ENCODE data around the gene EXOSC7. TPM values are rescaled to one million over a fixed set of nuclear protein-coding genes. Genes with fewer than 3 reads are reported as not detected.

The EXOSC7 gene
- total and polyA plus RNA-seq, 9 of the 15 experiments (the other 6 are each of a cell fraction or from before 2014, with no cell fraction given) = 88.5 to 237 (median 112) TPM

- peak; percentile 61; the same call in 1 of the 2 replicates for TF ChIP-seq SPI1 (IDR thresholded peaks at IDR 0.05; ENCODE audit: borderline replicate concordance, low read depth, low read length)
- no peak for TF ChIP-seq TOE1 (IDR thresholded peaks at IDR 0.05; ENCODE audit: borderline replicate concordance)
- TF ChIP-seq TOE1 (CRISPR knock-in tag; IDR thresholded peaks at IDR 0.05; ENCODE audit: borderline replicate concordance, low read depth) = no peak
- TF ChIP-seq C11orf30 (IDR thresholded peaks at IDR 0.05; ENCODE audit: low read depth) = no peak
- no peak for TF ChIP-seq HMGN3 (IDR thresholded peaks at IDR 0.05; ENCODE audit: borderline replicate concordance, extremely low read depth, insufficient read length, low read depth, low read length)
- TF ChIP-seq MED1 (CRISPR knock-in tag; IDR thresholded peaks at IDR 0.05; ENCODE audit: borderline replicate concordance) = no peak
- TF ChIP-seq MECOM (CRISPR knock-in tag; IDR thresholded peaks at IDR 0.05) = 0 out of 2 replicates have a peak, but pooled peaks have one; percentile 10
- TF ChIP-seq FOXM1 (IDR thresholded peaks at IDR 0.05; ENCODE audit: low read depth) = peak; percentile 23; the same call in 1 of the 2 replicates
- no peak for TF ChIP-seq FOXM1 (CRISPR knock-in tag; IDR thresholded peaks at IDR 0.05; ENCODE audit: low read depth)
- TF ChIP-seq ZC3H11A (IDR thresholded peaks at IDR 0.05; ENCODE audit: low read depth, low read length) = no peak
- no peak for TF ChIP-seq BRCA1 (IDR thresholded peaks at IDR 0.05)
- TF ChIP-seq BRCA1 (CRISPR knock-in tag; IDR thresholded peaks at IDR 0.05) = no peak
- peak; percentile 78 for TF ChIP-seq ATF7 (IDR thresholded peaks at IDR 0.05)
- no peak; the same call in 1 of the 2 replicates for TF ChIP-seq SMARCA4 (IDR thresholded peaks at IDR 0.05)
- TF ChIP-seq SMARCE1 (IDR thresholded peaks at IDR 0.05) = peak; percentile 67
- no peak for TF ChIP-seq KLF16 (IDR thresholded peaks at IDR 0.05)
- no peak for TF ChIP-seq NFE2L1 (tag; IDR thresholded peaks at IDR 0.05; ENCODE audit: borderline replicate concordance, low read depth)
- TF ChIP-seq, protein P1, sequence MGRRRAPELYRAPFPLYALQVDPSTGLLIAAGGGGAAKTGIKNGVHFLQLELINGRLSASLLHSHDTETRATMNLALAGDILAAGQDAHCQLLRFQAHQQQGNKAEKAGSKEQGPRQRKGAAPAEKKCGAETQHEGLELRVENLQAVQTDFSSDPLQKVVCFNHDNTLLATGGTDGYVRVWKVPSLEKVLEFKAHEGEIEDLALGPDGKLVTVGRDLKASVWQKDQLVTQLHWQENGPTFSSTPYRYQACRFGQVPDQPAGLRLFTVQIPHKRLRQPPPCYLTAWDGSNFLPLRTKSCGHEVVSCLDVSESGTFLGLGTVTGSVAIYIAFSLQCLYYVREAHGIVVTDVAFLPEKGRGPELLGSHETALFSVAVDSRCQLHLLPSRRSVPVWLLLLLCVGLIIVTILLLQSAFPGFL (CRISPR knock-in tag; IDR thresholded peaks at IDR 0.05) = no peak
- TF ChIP-seq CBX1 (IDR thresholded peaks at IDR 0.05; ENCODE audit: low read depth) = no peak
- TF ChIP-seq SAP30 (IDR thresholded peaks at IDR 0.05; ENCODE audit: borderline replicate concordance, insufficient read depth, low read depth, low read length, poor library complexity, severe bottlenecking) = no peak
- TF ChIP-seq ZNF311 (CRISPR knock-in tag; IDR thresholded peaks at IDR 0.05) = no peak
- TF ChIP-seq NUFIP1 (IDR thresholded peaks at IDR 0.05; ENCODE audit: partially characterized antibody) = no peak
- TF ChIP-seq, protein P2, sequence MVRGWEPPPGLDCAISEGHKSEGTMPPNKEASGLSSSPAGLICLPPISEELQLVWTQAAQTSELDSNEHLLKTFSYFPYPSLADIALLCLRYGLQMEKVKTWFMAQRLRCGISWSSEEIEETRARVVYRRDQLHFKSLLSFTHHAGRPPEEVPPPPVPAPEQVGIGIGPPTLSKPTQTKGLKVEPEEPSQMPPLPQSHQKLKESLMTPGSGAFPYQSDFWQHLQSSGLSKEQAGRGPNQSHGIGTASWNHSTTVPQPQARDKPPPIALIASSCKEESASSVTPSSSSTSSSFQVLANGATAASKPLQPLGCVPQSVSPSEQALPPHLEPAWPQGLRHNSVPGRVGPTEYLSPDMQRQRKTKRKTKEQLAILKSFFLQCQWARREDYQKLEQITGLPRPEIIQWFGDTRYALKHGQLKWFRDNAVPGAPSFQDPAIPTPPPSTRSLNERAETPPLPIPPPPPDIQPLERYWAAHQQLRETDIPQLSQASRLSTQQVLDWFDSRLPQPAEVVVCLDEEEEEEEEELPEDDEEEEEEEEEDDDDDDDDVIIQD (CRISPR knock-in tag; IDR thresholded peaks at IDR 0.05) = no peak
- TF ChIP-seq SOX6 (IDR thresholded peaks at IDR 0.05) = no peak
- no peak for TF ChIP-seq CHCHD3 (CRISPR knock-in tag; IDR thresholded peaks at IDR 0.05)
- peak; percentile 23 for TF ChIP-seq FOS (IDR thresholded peaks at IDR 0.05; ENCODE audit: extremely low read depth, insufficient read length)
- TF ChIP-seq ZNF639 (CRISPR knock-in tag; conservative IDR thresholded peaks at IDR 0.05 in 1 of 2, IDR thresholded peaks at IDR 0.05 in 1 of 2) = no peak
- peak; percentile 11; the same call in 1 of the 2 replicates for TF ChIP-seq ZNF384 (IDR thresholded peaks at IDR 0.05; ENCODE audit: low read depth, low read length)
These were observed 79.0 kb downstream of the EXOSC7 start (continued) for GRCh38 chr3:45055032-45055410.

Measured in K562 (cell line).